ENCODE measurements around the gene SMG6. TPM values are rescaled to one million over a fixed set of nuclear protein-coding genes. Genes with fewer than 3 reads are reported as not detected.

SMG6 gene
- total RNA-seq, 4 donors from 2014 or later = 17.9 to 24.0 (median 20.1) TPM

DNA sequence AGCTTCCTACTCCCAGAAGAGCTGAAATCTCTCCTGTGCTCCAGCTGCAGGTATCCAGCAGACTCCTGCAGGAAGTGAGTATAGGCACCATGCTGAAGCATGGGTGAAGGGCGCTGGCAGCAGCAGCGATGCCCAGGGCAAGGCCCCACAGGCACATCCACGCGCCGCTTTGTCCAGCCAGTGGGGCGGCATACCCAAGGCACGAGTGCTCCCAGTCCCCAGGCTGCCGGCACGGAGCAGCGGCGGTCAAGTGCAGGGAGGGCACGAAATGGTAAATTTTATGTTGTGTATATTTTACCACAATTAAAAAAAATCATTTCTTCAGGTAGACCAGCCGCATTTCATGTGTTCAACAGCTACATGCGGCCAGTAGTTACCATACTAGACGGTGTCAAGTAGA is 175.6 kb downstream of the SMG6 start:
- 93 to 96% methylated on average over 13 to 15 of the region's 15 CpGs for WGBS, 2 donors
- Histone ChIP-seq H3K36me3 (peaks cover 0 to 25% (median 0%) of the 10 kb centered on the region in 3 donors), H3K27me3 (no peaks in the 10 kb centered on the region), H3K4me3 (no peak overlapping the region), H3K4me1 (peaks cover 13 to 18% (median 16%) of the 10 kb centered on the region in 3 donors), H3K27ac (no peak overlapping the region), H3K9me3 (no peaks in the 10 kb centered on the region)
- TF ChIP-seq POLR2A (IDR thresholded peaks at IDR 0.05) = no peak
- TF ChIP-seq, protein P1, sequence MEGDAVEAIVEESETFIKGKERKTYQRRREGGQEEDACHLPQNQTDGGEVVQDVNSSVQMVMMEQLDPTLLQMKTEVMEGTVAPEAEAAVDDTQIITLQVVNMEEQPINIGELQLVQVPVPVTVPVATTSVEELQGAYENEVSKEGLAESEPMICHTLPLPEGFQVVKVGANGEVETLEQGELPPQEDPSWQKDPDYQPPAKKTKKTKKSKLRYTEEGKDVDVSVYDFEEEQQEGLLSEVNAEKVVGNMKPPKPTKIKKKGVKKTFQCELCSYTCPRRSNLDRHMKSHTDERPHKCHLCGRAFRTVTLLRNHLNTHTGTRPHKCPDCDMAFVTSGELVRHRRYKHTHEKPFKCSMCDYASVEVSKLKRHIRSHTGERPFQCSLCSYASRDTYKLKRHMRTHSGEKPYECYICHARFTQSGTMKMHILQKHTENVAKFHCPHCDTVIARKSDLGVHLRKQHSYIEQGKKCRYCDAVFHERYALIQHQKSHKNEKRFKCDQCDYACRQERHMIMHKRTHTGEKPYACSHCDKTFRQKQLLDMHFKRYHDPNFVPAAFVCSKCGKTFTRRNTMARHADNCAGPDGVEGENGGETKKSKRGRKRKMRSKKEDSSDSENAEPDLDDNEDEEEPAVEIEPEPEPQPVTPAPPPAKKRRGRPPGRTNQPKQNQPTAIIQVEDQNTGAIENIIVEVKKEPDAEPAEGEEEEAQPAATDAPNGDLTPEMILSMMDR (IDR thresholded peaks at IDR 0.05) = no peak
- intact Hi-C loops (cut with DNase I) = no loop called here
- no peak for DNase-seq

DNA sequence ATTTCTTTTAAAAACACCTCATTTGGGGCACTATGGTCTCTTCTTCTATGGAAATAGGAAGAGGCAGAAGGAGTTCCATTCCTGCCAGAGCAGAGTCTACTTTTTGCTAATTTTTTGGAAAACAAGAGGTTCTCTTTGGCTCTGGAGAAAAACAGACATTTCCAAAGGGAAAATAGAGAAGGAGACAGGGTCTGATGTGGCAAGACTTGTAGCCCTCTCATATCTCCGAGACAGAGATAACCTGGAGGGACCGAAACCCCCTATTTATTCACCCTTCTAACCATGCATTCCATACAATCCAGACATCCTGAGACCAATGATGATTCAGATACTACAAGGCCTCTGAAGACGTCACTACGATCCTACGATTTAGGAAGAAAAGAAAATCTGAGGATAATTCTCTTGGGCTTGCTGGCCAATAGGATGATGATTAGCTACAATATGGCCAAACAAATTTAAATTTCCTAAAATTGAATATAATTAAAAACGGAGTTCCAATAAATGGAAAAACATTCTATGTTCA is 178.5 kb downstream of the SMG6 start:
- no peak for DNase-seq
- Histone ChIP-seq H3K9me3 (no peaks in the 10 kb centered on the region), H3K36me3 (peaks cover 0 to 18% (median 0%) of the 10 kb centered on the region in 3 donors), H3K27ac (no peak overlapping the region), H3K4me3 (no peak overlapping the region), H3K27me3 (no peaks in the 10 kb centered on the region), H3K4me1 (peaks cover 20 to 34% (median 28%) of the 10 kb centered on the region in 3 donors)
- TF ChIP-seq POLR2A (IDR thresholded peaks at IDR 0.05) = no peak
- TF ChIP-seq, protein P1 (IDR thresholded peaks at IDR 0.05) = no peak
- intact Hi-C loops (cut with DNase I) = no loop called here
- WGBS, 2 donors = 95 to 96% methylated on average over 6 of the region's 6 CpGs

DNA sequence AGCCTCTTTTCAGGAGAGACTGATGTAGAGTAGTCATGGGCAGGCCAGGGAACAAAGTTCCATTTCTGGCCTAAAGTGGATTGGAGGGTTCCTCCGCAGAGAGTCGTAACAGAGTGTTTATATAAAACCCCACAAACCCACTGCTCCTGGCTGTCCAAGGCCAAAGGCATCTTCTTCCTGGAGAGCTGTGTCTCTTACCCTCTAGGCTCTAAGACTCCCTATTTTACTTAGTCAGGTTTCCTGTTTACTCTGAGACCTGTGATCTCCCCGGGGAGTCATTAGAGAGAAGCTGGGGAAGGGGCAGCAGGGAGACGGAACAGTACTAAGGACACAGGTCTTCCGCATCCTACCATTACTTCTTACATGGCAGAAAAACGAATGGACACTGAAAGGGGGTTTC is 179.2 kb downstream of the SMG6 start:
- no peak for DNase-seq
- no peaks in the 10 kb centered on the region for H3K27me3 ChIP-seq
- H3K27ac ChIP-seq = peak overlapping the region; percentile 77 to 93 (median 83)
- H3K36me3 ChIP-seq = peaks cover 0 to 25% (median 0%) of the 10 kb centered on the region in 3 donors
- 79 to 85% methylated on average over 6 of the region's 6 CpGs for WGBS, 2 donors
- TF ChIP-seq POLR2A (IDR thresholded peaks at IDR 0.05) = no peak
- TF ChIP-seq, protein P1 (IDR thresholded peaks at IDR 0.05) = no peak
- H3K9me3 ChIP-seq = no peaks in the 10 kb centered on the region
- peaks cover 20 to 34% (median 28%) of the 10 kb centered on the region in 3 donors for H3K4me1 ChIP-seq
- intact Hi-C loops (cut with DNase I) = no loop called here
- no peak overlapping the region for H3K4me3 ChIP-seq

DNA sequence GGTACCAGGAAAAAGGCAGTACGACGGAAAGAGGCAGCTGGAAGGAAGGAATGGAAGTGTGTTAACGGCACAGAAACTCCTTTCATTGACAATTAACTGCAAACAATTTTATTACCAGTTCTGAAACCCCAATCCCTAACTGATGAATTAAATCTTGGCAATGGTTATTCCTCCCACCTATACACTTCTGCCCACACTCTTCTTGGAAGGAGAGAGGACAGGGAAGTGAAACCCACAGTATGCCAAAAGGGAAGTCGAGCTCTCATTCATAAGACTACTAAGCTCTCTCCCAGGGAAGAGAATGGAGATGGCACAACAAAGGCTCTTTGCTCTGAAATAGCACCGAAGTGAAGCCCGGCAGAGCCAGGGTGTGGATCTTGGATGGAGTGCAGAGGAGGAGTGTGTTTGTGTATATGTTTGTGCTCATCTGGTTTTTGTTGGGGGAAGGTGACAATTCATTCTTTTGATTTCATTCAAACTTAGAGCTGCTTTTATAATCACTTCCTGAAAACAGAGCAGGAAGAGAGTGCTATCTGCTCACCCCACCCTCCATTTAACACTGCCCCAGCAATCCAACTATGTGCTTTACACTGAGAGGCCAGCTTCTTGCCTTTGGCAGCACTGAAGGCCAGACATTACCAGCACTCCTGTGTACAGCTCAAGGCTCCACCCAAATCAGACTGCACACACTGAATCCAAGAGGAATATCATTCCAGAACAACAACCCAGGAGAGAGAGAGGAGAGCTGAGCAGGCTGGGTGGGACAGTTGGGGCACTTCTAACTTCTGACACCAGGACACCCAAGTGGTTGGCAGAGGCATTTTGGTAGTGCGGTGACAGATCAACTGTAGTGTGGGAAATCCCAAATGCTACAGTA is 180.0 kb downstream of the SMG6 start:
- 33 to 35% methylated on average over 7 of the region's 7 CpGs for WGBS, 2 donors
- H3K9me3 ChIP-seq = no peaks in the 10 kb centered on the region
- TF ChIP-seq, protein P1 (IDR thresholded peaks at IDR 0.05) = peak in 1 of 6 experiments; percentile 28
- no peak for TF ChIP-seq POLR2A (IDR thresholded peaks at IDR 0.05)
- H3K36me3 ChIP-seq = peaks cover 0 to 30% (median 0%) of the 10 kb centered on the region in 3 donors
- no peak for DNase-seq
- peak overlapping the region; percentile 77 to 93 (median 83) for H3K27ac ChIP-seq
- intact Hi-C loops (cut with DNase I) = no loop called here
- peak overlapping the region in 1 of 4 donors; percentile 49 for H3K4me3 ChIP-seq
- H3K4me1 ChIP-seq = peaks cover 20 to 34% (median 28%) of the 10 kb centered on the region in 3 donors
- no peaks in the 10 kb centered on the region for H3K27me3 ChIP-seq

Measured in esophagus squamous epithelium (tissue), 5 donors.